Head of caudate nucleus (tissue), 42 donors: Measurements from ENCODE around the gene IDI2.

Experiments
- DNase-seq, 42 donors: peaks; one replicate each; pipeline versions ENCODE4 v3.0.0 to v3.0.0-alpha.2; 2020 to 2021; ENCODE audit warnings: mixed read lengths in 7 of 42
- intact Hi-C: fragments of 100-400 bp; cut with DNase I; formaldehyde crosslinking; loops from one replicate; pipeline ENCODE4 v1.15.0; 2022

IDI2 gene

DNA sequence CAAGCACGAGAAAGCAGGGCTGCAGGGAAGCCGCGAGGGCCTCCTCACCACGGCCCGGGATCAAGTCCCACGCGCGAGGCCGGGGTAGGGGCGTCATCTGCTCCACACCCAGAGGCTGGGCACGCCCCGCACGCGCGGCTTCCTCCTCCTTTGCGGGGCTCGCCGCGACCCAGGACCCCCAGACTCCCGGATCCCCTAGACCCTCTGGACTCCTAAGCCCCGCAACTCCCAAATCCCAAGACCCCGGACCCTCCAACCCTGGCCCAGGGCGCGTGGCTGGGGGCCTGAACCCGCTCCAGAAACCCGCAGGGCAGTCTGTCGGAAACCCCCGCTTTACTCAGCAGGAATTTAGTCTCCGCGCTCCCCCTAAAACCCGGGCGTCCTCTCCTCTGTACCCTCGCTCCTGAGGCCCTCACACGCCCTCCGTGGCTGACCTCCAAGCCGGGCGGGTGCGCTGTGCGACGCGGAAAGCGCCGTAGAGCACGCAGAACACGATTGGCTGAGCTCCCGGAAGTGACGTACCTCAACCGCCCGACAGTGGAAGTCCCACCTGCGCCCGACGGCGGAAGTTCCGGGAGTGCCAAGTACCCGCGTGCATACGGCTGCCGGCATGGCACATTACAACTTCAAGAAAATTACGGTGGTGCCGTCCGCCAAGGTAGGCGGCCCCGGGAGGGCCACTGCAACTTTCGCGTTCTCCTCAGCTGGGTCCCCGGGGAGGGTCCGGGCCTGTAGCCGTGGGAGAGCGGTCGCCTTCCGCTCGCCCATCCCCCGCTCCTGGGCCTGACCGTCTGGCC is 37.6 kb downstream of the IDI2 start, which contains the start of gene GTPBP4:
Gene GTPBP4, plus strand, starts transcription at position 565 of the 797 bp plus-strand sequence. Its CDS starts 46 bp downstream, at position 611.
- peak; percentile 97 to 100 (median 99) for DNase-seq
- intact Hi-C loops: loop anchor here (1.0 to 5.0 kb wide), 2 partner anchors 56 to 68 kb away; partner anchors contain the start of genes LARP4B and WDR37

DNA sequence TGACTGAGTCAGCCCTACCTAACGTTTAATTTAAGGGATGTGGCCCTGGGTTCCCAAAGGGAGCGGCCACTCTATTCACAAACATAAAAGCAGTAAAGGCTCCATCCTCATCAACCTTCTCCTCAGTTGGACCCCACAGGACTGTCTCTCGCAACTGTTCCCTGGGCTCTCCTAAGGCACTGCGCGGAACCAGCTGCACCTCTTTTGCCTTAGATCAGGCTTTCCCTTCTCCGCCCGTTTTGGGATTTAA is 38.1 kb downstream of the IDI2 start:
- DNase-seq: no peak
- intact Hi-C loops: loop anchor here (5.0 kb wide), 1 partner anchor 55 kb away; the partner anchor contains the start of gene LARP4B

DNA sequence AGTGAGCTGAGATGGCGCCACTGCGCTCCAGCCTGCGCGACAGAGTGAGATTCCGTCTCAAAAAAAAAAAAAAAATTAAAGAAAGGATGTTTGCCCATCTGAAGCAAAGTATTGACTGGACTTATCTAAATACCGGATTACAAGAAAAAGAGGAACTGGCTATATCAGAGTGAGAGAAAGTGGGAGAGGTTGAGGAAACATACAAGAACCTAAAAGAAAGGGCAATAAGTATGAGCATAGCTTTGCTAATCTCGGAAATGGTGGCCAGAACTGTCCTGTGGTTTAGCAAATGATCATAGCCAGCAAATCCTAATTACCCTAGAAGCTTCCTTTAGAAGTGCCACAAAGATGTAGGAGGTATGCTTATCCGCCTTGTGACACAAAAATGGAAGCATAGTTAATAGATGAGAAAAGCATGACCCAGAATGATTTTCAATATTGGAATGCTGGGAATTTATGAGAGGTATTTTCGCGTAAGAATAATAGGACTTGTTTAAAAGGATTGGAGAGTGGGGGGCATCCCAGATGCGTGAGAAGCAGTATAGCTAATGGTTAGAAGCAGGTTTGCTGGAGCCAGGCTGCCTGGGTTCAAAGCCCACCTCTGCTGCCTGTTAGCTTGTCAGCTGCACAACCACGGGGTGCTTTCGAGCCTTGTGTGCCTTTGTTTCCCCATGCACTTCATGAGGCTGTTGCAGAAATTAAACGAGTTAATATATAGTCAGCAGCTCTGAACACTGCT is 38.6 kb downstream of the IDI2 start:
- peak in 11 of 42 donors; percentile 11 to 41 (median 20) for DNase-seq
- intact Hi-C loops: loop anchor here (5.0 kb wide), 1 partner anchor 55 kb away; the partner anchor contains the start of gene LARP4B

DNA sequence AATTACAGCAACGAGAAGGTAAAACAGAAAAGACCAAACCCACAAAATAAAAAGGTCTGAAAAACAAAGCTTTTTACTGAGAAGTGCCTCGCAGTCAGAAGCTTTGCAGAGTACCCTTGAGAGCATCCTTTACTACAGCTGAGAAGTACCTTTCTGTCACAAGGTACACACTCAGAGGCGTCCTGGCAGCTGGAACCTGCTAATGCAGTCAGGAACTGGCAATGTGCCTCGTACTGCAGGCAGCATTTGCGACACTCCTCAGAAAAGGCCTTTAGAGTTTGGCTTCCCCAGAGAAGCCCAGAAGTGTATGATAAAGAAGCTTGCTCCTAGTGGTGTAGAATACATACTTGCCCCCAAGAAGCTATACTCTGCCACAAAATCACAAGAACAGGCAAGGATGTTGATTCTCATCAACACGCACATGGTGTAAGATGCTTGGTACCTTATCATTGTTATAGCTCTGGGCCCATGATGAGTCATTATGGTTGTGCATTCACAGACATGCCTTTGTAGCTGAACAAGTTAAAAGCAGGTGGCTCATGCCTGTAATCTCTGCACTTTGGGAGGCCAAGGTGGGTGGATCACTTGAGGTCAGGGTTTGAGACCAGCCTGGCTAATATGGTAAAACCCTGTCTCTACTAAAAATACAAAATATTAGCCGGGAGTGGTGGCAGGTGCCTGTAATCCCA is 39.4 kb downstream of the IDI2 start:
- intact Hi-C loops: loop anchor here (5.0 kb wide), 1 partner anchor 54 kb away; the partner anchor contains the start of gene LARP4B
- peak in 1 of 42 donors; percentile 12 for DNase-seq

DNA sequence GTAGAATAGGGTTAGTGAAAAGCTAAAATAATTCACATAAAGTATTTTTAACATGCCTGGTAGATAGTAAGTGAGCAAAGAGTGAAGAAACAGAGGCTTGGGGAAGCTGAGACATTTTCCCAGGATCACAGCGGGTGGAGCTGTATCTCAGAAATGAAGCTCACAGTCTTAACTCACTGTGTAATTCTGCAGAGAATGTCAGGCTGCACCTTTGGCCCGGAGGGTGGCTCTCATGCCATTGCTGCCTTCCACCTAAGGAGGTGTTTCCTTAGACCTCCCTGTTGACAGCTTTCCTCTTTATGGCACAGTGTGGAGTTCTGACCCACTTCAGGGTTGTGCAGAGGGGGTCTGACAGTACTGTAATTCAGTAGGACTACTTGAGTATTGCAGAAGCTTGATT is 40.3 kb downstream of the IDI2 start:
- peak in 2 of 42 donors; percentile 15 to 18 for DNase-seq
- intact Hi-C loops: loop anchor here (5.0 kb wide), 1 partner anchor 53 kb away; the partner anchor contains the start of gene LARP4B

DNA sequence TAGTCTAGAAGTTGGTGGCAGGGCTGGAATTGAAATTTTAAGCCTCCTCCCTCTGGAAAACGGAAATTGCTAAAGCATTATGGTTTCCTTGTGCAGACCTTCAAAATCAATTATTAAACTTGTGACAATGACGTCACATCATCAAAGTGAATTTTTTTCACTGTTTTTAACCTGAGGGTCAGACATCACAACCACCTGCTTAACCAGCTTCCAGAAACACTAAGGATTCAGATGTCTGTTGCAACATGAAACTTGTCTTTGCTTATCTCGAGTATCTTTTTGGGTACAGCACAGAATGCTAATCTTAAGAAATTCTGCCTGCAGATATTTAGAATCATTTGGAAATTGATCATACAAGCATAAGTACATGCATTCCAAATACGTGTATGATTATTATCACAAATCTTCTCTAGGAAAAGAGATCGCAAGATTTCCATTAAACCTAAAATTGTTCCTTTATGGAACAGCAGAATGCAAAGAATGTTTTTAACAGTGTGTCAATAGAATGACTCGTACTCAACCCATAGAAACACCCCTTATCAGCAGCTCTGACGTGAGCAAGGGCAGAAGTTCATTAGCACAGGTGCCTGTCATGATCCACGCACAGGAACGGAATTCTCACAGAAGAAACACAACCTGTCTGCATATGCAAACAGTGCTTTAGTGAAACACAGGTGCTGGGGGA is 41.5 kb downstream of the IDI2 start:
- intact Hi-C loops: no loop called here
- no peak for DNase-seq

DNA sequence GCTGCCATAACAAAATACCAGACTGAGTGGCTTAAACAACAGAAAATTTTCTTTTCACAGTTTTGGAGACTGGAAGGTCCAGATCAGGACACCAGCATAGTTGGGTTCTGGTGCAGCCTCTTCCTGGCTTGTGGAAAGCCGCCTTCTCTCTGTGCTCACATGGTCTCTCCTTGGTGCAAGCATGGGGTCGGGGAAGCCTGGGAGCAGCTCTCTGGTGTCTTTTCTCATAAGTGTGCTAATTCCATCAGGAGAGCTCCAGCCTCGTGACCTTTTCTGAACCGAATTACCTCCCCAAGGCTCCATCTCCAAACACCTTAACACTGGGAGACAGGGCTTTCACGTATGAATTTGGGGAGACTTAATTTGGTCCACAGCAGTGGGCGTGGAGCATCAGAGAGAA is 42.3 kb downstream of the IDI2 start:
- no peak for DNase-seq
- intact Hi-C loops: no loop called here

DNA sequence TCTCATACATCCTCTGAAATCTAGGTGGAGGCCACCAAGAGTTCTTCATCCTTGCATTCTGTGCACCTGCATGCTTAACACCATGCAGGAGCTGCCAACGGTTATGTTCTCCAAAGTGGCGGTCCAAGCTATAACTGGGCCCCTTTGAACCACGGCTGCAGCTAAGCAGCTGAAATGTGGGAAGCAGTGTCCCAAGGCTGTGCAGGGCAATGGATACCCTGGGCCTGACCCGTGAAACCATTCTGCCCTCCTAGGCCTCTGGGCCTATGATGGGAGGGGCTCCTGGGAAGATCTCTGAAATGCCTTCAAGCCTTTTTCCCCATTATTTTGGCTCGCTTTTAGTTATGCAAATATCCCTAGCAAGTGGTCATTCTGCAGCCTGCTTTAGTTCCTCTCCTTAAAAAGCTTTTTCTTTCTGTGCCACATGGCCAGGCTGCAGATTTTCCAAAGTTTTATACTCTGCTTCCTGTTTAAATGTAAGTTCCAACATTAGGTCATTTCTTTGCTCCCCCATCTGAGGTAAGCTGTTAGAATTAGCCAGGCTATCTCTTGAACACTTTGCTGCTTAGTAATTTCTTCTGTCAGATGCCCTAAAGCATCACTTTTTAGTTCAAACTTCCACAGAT is 45.1 kb downstream of the IDI2 start:
- intact Hi-C loops: no loop called here
- DNase-seq: no peak

DNA sequence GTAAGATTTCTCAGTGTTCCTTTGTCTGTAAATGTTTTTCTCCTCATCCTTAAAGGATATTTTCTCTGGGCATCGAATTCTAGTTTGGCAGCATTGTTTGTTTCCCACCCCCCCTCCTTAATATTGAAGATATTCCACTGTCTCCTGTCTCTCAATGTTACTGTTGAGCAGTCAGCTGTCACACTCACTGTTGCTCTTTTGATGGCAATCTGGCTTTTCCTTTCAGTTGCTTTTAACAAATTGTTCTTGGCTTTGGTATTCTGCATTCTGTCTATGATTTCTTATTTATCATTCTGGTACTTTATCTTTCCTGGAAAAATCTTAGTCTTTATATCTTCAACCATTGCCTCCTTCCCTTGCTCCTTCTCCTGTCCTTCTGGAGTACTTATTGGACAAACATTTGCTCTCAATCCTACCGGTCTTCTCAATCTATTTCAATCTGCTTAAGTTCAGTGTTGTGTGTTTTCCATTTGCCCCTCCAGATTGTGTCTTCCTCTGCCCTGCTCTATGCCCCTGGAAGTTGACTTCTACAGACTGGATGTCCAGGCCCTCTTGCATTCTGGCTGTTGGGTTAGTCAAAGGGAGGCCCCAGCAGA is 46.7 kb downstream of the IDI2 start:
- DNase-seq: no peak
- intact Hi-C loops: no loop called here

DNA sequence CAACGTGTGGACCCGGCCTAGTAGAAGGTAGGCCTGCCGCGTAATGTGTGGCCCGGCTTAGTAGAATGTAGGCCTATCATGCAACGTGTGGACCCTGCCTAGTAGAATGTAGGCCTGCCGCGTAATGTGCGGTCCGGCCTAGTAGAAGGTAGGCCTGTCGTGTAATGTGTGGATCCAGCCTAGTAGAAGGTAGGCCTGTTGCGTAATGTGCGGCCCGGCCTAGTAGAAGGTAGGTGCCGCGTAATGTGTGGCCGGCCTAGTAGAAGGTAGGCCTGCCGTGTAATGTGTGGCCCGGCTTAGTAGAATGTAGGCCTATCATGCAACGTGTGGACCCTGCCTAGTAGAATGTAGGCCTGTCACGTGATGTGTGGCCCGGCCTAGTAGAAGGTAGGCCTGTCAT is 49.3 kb downstream of the IDI2 start:
- no peak for DNase-seq
- intact Hi-C loops: no loop called here

DNA sequence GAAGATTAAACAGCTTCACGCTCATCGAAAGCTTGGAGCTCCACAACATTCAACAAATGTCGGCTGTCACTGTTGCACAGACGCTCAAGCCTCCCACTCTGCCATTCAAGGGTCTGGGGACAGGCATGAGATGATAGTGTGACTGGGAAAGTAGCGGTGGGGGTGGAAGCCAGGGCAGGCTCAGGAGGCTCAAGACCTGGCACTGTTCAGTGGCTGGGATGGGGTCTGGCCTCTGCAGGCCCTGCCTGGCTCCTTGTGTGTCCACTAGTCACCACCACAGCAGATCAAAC is 50.9 kb downstream of the IDI2 start:
- no peak for DNase-seq
- intact Hi-C loops: no loop called here

DNA sequence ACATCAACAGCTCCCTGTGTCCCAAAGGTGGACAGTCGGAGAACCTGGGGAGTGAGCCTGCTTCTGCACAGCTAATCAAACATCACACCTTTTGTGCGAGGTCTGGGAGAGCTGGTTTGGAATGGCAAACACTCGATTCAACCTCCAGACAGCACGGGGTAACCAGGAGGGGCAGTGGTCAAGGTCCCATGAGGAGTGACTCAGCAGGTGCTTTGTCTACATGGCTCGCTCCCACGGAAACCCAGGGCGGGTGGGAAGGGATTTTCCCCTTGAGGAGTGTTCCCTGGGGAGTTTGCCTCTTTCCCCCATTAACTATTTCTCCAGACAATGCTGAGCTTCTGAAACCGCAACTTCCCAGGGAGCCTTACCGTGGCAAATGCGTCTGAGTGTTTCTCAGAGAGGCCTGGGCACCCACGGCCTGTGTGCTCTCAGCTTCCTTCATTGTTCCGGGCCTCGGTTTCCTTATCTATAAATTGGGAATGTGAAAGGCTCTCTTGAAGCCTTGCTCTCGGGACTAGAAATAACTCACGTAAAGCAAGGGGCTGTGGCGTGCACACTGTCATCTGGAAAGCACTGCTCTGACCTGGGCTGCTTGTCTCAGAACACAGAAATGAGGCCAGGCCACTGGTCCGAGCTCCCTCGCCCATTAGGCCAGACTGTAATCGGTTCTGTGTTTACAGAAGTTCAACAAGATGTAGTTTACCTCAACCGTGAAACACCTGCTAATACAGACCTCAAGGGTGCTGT is 51.4 kb downstream of the IDI2 start:
- no peak for DNase-seq
- intact Hi-C loops: no loop called here

DNA sequence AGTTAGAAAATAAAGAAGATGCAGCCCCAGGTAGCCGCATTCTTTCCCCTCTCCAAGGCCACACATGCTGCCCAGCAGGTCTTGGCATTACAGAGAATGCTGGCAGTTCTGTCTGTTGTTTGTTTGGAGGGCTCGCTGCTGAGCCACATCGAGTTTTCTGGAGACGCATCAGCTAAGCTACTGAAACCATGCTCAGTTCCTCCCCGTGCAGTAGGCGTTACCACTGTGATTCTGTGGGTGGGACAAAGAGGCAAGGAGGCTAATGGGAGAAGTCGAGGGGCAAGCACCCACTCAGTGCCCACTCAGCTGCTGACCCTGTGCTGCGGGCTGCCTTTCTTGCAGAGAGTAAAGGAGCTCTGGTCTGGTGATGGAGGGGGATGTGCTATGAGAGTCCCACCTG is 52.9 kb downstream of the IDI2 start:
- intact Hi-C loops: no loop called here
- DNase-seq: no peak

DNA sequence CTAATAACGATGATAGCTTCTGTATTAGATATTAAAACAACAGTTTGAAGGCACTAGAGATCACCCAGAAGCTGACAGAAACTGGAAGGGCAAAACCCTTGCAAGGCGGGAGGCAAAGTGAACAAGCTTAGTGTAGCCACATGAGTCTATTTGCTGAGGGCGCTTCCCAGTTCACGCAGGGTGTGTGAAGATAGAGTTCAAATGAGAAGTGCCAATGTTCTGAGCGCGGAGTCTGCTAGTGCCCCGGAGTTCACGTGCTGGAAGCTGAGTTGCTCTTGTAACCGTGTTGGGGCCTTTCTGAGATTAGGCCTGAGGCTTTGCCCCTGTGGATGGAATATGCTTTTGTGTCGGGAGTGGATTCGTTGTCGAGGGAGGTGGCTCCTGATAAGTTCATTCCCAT is 54.0 kb downstream of the IDI2 start:
- DNase-seq: peak in 1 of 42 donors; percentile 2
- intact Hi-C loops: no loop called here

DNA sequence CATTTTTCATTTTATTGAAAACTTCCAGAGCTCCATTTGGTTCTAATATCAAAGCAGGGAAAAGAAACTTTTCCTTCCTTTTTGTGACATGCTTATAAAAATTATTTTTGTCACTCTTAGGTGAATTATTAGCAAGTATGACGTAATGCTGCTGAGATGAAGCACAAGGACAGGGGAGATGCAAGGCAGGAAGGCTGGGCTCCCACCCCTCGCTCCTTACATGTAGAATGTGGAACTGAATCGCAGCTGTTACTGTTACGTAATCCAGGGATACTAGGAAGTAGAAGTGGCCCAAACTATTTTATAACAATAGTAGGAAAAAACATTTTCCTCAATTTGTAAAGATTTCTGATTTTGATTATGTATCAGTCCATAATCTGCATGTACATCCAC is 54.5 kb downstream of the IDI2 start:
- peak in 5 of 42 donors; percentile 19 to 52 (median 42) for DNase-seq
- intact Hi-C loops: no loop called here

DNA sequence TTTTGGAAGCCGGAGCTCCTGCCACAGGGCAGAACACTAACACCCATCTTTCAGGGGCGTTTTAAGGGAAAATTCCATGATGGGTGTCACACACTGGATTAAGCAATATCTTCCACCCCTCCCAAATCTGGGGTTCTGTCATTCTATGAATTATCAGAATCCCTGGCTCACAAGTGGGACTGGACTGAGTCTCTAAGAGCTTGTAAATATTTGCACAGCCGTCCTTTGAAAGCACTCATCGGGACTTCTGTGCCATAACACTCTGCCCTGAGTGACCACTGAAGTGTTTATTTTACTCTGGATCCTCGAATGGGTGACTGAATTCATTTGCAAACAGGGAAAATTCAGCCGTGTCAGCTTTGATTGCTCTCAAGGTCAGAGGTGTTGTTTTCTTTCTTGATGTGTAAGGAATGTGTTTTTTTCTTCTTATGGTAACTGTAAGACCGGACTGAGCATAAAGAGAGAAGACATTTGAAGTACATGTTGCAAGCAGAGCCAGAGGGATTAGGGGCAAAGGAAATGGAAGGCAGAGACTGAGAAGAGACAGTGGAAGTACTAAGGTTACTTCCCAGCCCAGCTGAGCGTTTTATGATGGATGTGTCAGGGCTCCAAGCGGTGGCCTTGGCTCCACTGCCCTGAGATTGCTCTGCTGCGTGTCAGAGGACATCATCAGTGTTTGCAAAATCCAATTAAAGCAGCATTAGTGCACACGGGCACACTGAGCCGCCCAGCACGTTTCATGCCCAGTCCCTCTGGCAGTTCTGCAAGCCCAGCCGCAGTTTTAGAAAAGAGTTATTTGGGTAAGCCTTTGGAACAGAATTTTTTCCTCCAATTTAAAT is 55.1 kb downstream of the IDI2 start:
- intact Hi-C loops: no loop called here
- no peak for DNase-seq
